SU-DHL-6 (cell line): ENCODE measurements around the gene FHOD3.

ENCODE experiments used
- H2AFZ ChIP-seq: fragments of 200-600 bp; sonication (generic); 2 replicates; pipeline ENCODE4 v1.6.1; 2014; ENCODE audit warnings: low read depth, mild to moderate bottlenecking, moderate library complexity, mixed read lengths, antibody characterized with exemption, low read length; ENCODE audit not compliant: severe bottlenecking
- H3F3A ChIP-seq: fragments of 200-600 bp; shearing (Covaris generic); 2 replicates; pipeline ENCODE4 v1.6.0; 2016; ENCODE audit warnings: antibody characterized with exemption, mild to moderate bottlenecking; ENCODE audit not compliant: insufficient read depth
- H3K27ac ChIP-seq: fragments of 200-600 bp; sonication (generic); 2 replicates; pipeline ENCODE4 v1.5.1; 2016; ENCODE audit warnings: low read depth, mild to moderate bottlenecking, low read length, moderate library complexity, mixed read lengths
- H3K27me3 ChIP-seq: fragments of 200-600 bp; sonication (generic), shearing (Covaris generic); 2 replicates; pipeline ENCODE4 v1.6.0; 2014; ENCODE audit warnings: mild to moderate bottlenecking, low read length
- H3K36me3 ChIP-seq: fragments of 200-600 bp; sonication (generic); 2 replicates; pipeline ENCODE4 v1.6.1; 2014; ENCODE audit warnings: mild to moderate bottlenecking, low read length, mixed read lengths
- H3K4me2 ChIP-seq: fragments of 300-600, 200-600 bp; shearing (Covaris generic), sonication (generic); 2 replicates; pipeline ENCODE4 v1.6.0; 2014; ENCODE audit warnings: low read length, low read depth, mild to moderate bottlenecking; ENCODE audit not compliant: poor library complexity, severe bottlenecking
- H3K4me3 ChIP-seq: fragments of 200-600 bp; sonication (generic); 2 replicates; pipeline ENCODE4 v1.5.1; 2014; ENCODE audit warnings: antibody characterized with exemption, low read length, mild to moderate bottlenecking, mixed read lengths; ENCODE audit not compliant: insufficient read depth, poor library complexity, severe bottlenecking
- H3K79me2 ChIP-seq: fragments of 200-600 bp; sonication (generic); 2 replicates; pipeline ENCODE4 v1.6.1; 2014; ENCODE audit warnings: mild to moderate bottlenecking, low read length, moderate library complexity; ENCODE audit not compliant: insufficient read depth
- H3K9ac ChIP-seq: fragments of 200-600 bp; sonication (generic); 2 replicates; pipeline ENCODE4 v1.7.0; 2014; ENCODE audit warnings: mild to moderate bottlenecking, low read length
- H3K9me2 ChIP-seq: fragments of 200-600 bp; sonication (generic); replicated peaks from 2 replicates; pipeline ENCODE4 v1.6.1; 2014; ENCODE audit warnings: low read length; ENCODE audit not compliant: insufficient read depth
- H3K9me3 ChIP-seq: fragments of 200-600 bp; sonication (generic); 2 replicates; pipeline ENCODE4 v1.6.1; 2014; ENCODE audit warnings: low read length, mixed read lengths; ENCODE audit not compliant: insufficient read depth
- H4K20me1 ChIP-seq: fragments of 200-600 bp; sonication (generic); 2 replicates; pipeline ENCODE4 v1.6.1; 2014; ENCODE audit warnings: low read depth, mild to moderate bottlenecking, antibody characterized with exemption, low read length, moderate library complexity, mixed read lengths
- CTCF ChIP-seq: fragments of 200-600 bp; sonication (generic); IDR thresholded peaks from one replicate; pipeline ENCODE4 v1.5.1; 2017; ENCODE audit warnings: antibody characterized with exemption, mild to moderate bottlenecking, low read length, moderate library complexity; ENCODE audit not compliant: insufficient read depth, poor library complexity, severe bottlenecking
- EZH2phosphoT487 ChIP-seq: fragments of 200-600 bp; sonication (generic), shearing (Covaris generic); conservative IDR thresholded peaks from 2 replicates; pipeline ENCODE4 v1.6.1; 2018; ENCODE audit warnings: mild to moderate bottlenecking, antibody characterized with exemption, low read length, moderate library complexity, mixed read lengths

FHOD3 gene

GRCh38 chr18:36514778-36515177, 217.3 kb downstream of the FHOD3 start:
- Histone ChIP-seq H2AFZ (no peak overlapping the region), H3K4me3 (no peak overlapping the region), H3K27me3 (no peaks in the 10 kb centered on the region), H3K27ac (no peak overlapping the region), H3K9me2 (no peaks in the 10 kb centered on the region), H4K20me1 (no peaks in the 10 kb centered on the region), H3K9ac (no peak overlapping the region), H3F3A (no peaks in the 10 kb centered on the region), H3K79me2 (no peaks in the 10 kb centered on the region), H3K4me2 (no peak overlapping the region), H3K36me3 (no peaks in the 10 kb centered on the region), H3K9me3 (no peaks in the 10 kb centered on the region)
- TF ChIP-seq EZH2phosphoT487 = no peak
- no peak for TF ChIP-seq CTCF

GRCh38 chr18:36516258-36516657, 218.7 kb downstream of the FHOD3 start:
- Histone ChIP-seq H3K79me2 (no peaks in the 10 kb centered on the region), H2AFZ (no peak overlapping the region), H3K27ac (no peak overlapping the region), H4K20me1 (no peaks in the 10 kb centered on the region), H3K9me3 (no peaks in the 10 kb centered on the region), H3K36me3 (no peaks in the 10 kb centered on the region), H3K27me3 (no peaks in the 10 kb centered on the region), H3K9ac (no peak overlapping the region), H3K9me2 (no peaks in the 10 kb centered on the region; the same call in 1 of the 2 replicates), H3F3A (no peaks in the 10 kb centered on the region), H3K4me2 (no peak overlapping the region), H3K4me3 (no peak overlapping the region)
- TF ChIP-seq EZH2phosphoT487 (no peak), CTCF (no peak)

GRCh38 chr18:36516726-36517125, 219.2 kb downstream of the FHOD3 start:
- no peak overlapping the region for H3K27ac ChIP-seq
- no peaks in the 10 kb centered on the region for H3K36me3 ChIP-seq
- H3K27me3 ChIP-seq = no peaks in the 10 kb centered on the region; the same call in 1 of the 2 replicates
- H3F3A ChIP-seq = no peaks in the 10 kb centered on the region
- no peak overlapping the region for H3K9ac ChIP-seq
- no peak overlapping the region for H3K4me3 ChIP-seq
- no peaks in the 10 kb centered on the region for H4K20me1 ChIP-seq
- H3K4me2 ChIP-seq = no peak overlapping the region
- no peak overlapping the region for H2AFZ ChIP-seq
- H3K79me2 ChIP-seq = no peaks in the 10 kb centered on the region
- no peak for TF ChIP-seq CTCF
- no peak for TF ChIP-seq EZH2phosphoT487
- no peaks in the 10 kb centered on the region for H3K9me3 ChIP-seq
- H3K9me2 ChIP-seq = no peaks in the 10 kb centered on the region; the same call in 1 of the 2 replicates
